Renal cortical epithelial cell (primary cell): ENCODE data around the gene NEXN. TPM values are rescaled to one million over a fixed set of nuclear protein-coding genes. Genes with fewer than 3 reads are reported as not detected.
"Not testable (repeated sequence)": the region's sequence is repeated elsewhere in the genome, so short reads cannot be mapped to it uniquely, and the experiment has no call there.

Experiments used
- DNase-seq: peaks from one replicate; pipeline ENCODE4 v3.0.0-alpha.2; 2011; ENCODE audit warnings: low read depth
- total RNA-seq: library from RNA; depleted of rRNA; stranded (reverse); fragments of >200 nt; gene quantifications from 2 replicates; pipeline ENCODE4 v1.2.3, GENCODE V29; 2014

Gene NEXN
- total RNA-seq, 1 donor from 2014 or later: 22.4 TPM

- DNase-seq: peak; percentile 70
Measured at GRCh38 chr1:77961392-77961791, 73.0 kb downstream of the NEXN start.

GRCh38 chr1:77966291-77966690, 77.9 kb downstream of the NEXN start:
- no peak for DNase-seq

- DNase-seq: no peak
Measured at GRCh38 chr1:77970192-77970591, 81.8 kb downstream of the NEXN start.

DNA sequence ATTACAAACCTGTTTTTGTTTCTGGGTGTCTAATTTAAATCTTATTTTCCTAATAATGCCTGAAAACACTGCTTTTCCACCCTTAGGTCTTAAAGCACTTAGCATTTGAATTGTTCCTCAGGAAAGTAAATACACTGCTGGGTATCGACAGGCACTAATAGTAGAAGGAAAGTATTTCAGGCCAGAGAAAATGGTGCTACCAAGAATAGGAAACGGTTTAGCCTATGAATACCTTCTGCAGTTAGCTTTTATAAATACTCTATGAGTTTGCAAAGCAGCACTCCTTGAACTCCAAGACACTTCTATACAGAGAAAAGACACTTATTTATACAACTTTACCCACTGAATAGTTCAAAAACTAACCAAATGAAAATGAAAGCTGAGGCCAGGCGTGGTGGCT, 83.7 kb downstream of the NEXN start:
- no peak for DNase-seq

DNA sequence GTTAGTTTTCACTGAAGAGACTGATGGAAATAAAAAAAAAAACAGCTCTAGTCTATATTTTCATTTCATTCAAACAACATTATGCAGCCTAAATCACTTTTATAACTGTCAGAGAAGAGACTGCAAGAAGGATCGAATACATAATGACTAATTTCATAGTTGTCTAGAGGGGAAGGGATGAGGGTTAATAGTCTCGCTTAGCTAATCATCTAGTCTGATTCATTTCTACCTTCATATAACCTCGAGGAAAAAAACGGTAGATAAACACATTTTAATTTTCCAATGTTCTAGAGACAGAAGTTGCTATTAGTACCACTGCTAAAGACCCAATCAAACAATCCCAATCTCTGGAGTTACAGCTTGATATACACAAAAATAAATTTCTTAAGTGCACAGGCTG, 87.0 kb downstream of the NEXN start:
- DNase-seq: peak; percentile 40

- no peak for DNase-seq
Measured at GRCh38 chr1:77975907-77976306, 87.5 kb downstream of the NEXN start.

GRCh38 chr1:77976433-77977076, 88.1 kb downstream of the NEXN start:
- no peak for DNase-seq

DNA sequence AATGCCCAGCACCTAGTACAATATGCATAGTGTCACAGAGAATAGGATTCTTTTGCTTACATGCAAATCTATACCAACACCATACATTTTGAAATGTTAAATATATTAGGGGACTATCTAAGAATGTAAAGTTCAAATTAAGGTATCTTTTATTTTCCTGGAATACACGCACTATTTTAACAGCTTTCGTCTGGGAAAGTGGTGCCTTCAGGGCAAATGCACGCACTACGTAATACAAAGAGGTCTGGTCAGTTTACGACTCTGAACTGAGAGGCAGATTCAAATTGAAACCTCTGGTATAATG, 89.5 kb downstream of the NEXN start:
- no peak for DNase-seq

DNA sequence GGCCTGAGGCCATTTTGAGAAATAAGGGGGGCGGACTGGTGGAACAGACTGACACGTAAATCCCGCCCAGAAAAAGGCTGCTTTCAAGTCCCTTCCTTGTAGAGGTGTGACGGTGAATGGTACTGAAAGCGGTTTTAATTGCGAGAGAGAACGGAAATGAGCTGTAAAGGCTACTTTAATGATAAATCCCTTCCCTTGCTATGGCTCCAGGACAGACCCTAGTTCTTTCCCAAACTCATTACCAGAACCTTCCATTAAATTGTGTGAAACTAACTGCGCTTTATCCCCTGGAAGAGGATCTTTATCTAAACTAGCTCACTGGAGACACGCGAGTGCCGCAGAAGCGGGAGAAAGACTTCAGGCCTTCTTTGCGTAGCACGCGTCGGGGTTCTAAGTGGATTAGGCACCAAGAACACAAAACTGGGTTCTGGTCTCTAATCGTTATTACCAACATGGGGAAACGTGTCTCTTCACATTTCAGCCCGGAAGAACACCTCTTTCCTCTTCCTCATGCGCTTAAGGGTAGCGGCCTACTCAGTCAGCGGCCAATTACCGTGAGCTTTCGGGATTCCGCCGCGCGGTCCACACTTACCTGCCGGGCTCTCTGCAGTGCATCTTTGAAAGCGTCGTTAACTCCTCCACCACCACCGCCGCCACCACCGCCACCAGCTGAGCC, 90.0 kb downstream of the NEXN start:
- peak; percentile 95 for DNase-seq

GRCh38 chr1:77978969-77979876, 90.8 kb downstream of the NEXN start, which contains the start of gene FUBP1:
FUBP1 (minus strand) TSS chr1:77979072; CDS start chr1:77979004, 68 bp downstream.
- DNase-seq: peak; percentile 98

GRCh38 chr1:77983352-77983996, 95.0 kb downstream of the NEXN start:
- not testable (repeated sequence) for DNase-seq

DNA sequence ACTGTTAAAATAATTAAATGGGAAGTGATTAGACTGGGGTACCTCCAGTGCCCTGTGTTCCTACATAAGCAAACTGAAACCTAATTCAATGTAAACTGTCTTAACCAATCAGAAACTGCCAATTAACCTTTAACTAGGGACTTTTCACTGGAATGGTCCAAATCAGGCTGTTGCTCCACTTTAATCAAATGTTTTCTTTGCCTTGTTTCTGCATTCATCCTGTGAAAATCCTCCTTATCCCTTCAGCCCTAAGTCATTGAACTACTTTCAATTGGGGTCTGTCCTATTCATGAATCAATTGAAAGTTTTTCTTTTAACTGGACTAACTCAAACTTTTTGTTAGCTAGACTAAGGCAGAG, 95.6 kb downstream of the NEXN start:
- no peak for DNase-seq

GRCh38 chr1:77984629-77985028, 96.2 kb downstream of the NEXN start:
- DNase-seq: no peak

DNA sequence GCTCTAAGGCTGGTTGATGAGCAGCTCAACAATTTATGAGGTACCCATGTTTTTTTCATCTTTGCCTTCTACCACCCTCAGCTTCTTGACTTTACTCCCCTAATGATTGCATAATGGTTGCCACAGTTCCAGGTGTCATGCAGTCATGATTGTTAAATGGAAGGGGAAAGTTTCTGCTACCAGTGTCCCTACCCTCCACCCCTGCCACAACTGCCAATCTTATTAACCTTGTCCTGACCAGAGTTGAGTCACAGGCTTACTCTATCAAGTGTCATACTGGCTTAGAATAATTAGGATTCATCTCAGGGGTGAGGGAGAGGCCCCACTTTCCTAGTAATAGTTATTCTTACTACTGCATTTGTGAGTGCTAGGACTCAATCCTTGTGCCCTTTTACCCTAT, 98.4 kb downstream of the NEXN start:
- DNase-seq: peak; percentile 29

DNA sequence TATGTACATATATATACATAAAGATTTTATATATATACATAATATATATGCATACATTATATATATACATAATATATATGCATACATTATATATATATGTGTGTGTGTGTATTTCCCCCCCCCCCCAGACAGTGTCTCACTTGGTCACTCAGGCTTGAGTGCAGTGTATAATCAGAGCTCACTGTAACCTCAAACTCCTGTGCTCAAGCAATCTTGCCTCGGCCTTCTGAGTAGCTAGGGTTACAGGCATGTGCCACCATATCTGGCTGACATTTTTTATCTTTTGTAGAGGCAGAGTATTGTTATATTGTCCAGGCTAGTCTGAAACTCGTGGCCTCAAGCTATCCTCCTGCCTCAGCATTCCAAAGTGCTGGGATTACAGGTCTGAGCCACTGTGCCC, 99.5 kb downstream of the NEXN start:
- DNase-seq: no peak

- no peak for DNase-seq
Measured at GRCh38 chr1:77989744-77990143, 101.3 kb downstream of the NEXN start.

- no peak for DNase-seq
Measured at GRCh38 chr1:77990629-77991204, 102.3 kb downstream of the NEXN start.

GRCh38 chr1:77991638-77992037, 103.2 kb downstream of the NEXN start:
- peak; percentile 60 for DNase-seq
